Mesenchymal stem cell (in vitro differentiated cells and primary cell): ENCODE data around the gene CAND2.

Source experiments
- DNase-seq: peaks from one replicate; pipeline ENCODE4 v3.0.0-alpha.2; 2013
- H2AFZ ChIP-seq: one replicate; pipeline ENCODE4 v1.6.1; 2013; ENCODE audit warnings: low read depth, mild to moderate bottlenecking, control low read depth, inconsistent platforms, low read length, moderate library complexity
- H2AK5ac ChIP-seq: 2 replicates; pipeline ENCODE4 v1.6.1; 2013; ENCODE audit warnings: low read length, moderate library complexity, mild to moderate bottlenecking, inconsistent platforms; ENCODE audit not compliant: severe bottlenecking
- H2BK120ac ChIP-seq: one replicate; pipeline ENCODE4 v1.6.1; 2013; ENCODE audit warnings: low read depth, mild to moderate bottlenecking, inconsistent platforms, low read length, moderate library complexity
- H2BK12ac ChIP-seq, 2 experiments: one replicate each; pipeline ENCODE4 v1.6.1; 2013; ENCODE audit warnings: inconsistent platforms in 2 of 2, low read length in 2 of 2, mild to moderate bottlenecking in 2 of 2, moderate library complexity in 2 of 2, control low read depth in 1 of 2
- H2BK15ac ChIP-seq: one replicate; pipeline ENCODE4 v1.6.1; 2013; ENCODE audit warnings: mild to moderate bottlenecking, low read depth, inconsistent platforms; ENCODE audit not compliant: poor library complexity, severe bottlenecking
- H2BK5ac ChIP-seq: 2 replicates; pipeline ENCODE4 v1.6.1; 2013; ENCODE audit warnings: low read depth, mild to moderate bottlenecking, low read length, control low read depth, inconsistent platforms; ENCODE audit not compliant: poor library complexity, severe bottlenecking
- H3K14ac ChIP-seq, 2 experiments: one replicate each; pipeline ENCODE4 v1.6.1; 2013; ENCODE audit warnings: inconsistent platforms in 2 of 2, low read length in 2 of 2, control low read depth in 1 of 2, mild to moderate bottlenecking in 1 of 2, moderate library complexity in 1 of 2
- H3K18ac ChIP-seq, 2 experiments: one replicate each; pipeline ENCODE4 v1.6.1; 2013; ENCODE audit warnings: inconsistent platforms in 2 of 2, low read length in 2 of 2, control low read depth in 1 of 2, low read depth in 1 of 2, mild to moderate bottlenecking in 1 of 2
- H3K23ac ChIP-seq, 2 experiments: one replicate each; pipeline ENCODE4 v1.6.1; 2013; ENCODE audit warnings: inconsistent platforms in 2 of 2, low read length in 2 of 2, mild to moderate bottlenecking in 2 of 2, moderate library complexity in 2 of 2, control low read depth in 1 of 2
- H3K27ac ChIP-seq: 2 replicates; pipeline ENCODE4 v1.5.1; 2013; ENCODE audit warnings: mild to moderate bottlenecking, moderate library complexity, low read length, control low read depth, inconsistent platforms; ENCODE audit not compliant: poor library complexity, severe bottlenecking
- H3K27me3 ChIP-seq, 2 experiments: 2 replicates each; pipeline versions ENCODE4 v1.6.1 to v1.7.0; 2013; ENCODE audit warnings: low read length in 2 of 2, mild to moderate bottlenecking in 2 of 2, moderate library complexity in 2 of 2, control low read depth in 1 of 2, inconsistent platforms in 1 of 2; ENCODE audit not compliant: control insufficient read depth in 1 of 2, insufficient read depth in 1 of 2
- H3K36me3 ChIP-seq, 2 experiments: 2 replicates each; pipeline versions ENCODE4 v1.6.1 to v1.7.0; 2013; ENCODE audit warnings: low read length in 2 of 2, control low read depth in 1 of 2, inconsistent platforms in 1 of 2, low read depth in 1 of 2, mild to moderate bottlenecking in 1 of 2; ENCODE audit not compliant: insufficient read depth in 2 of 2, control insufficient read depth in 1 of 2
- H3K4ac ChIP-seq, 2 experiments: one replicate each; pipeline ENCODE4 v1.6.1; 2013; ENCODE audit warnings: inconsistent platforms in 2 of 2, low read length in 2 of 2, mild to moderate bottlenecking in 2 of 2, moderate library complexity in 2 of 2, control low read depth in 1 of 2, low read depth in 1 of 2
- H3K4me1 ChIP-seq: 2 replicates; pipeline ENCODE4 v1.6.1; 2013; ENCODE audit warnings: low read depth, low read length, control low read depth; ENCODE audit not compliant: control insufficient read depth, insufficient read depth
- H3K4me2 ChIP-seq: 2 replicates; pipeline ENCODE4 v1.6.1; 2013; ENCODE audit warnings: low read length, mild to moderate bottlenecking, inconsistent platforms; ENCODE audit not compliant: poor library complexity, severe bottlenecking
- H3K4me3 ChIP-seq, 2 experiments: 2 replicates each; pipeline versions ENCODE4 v1.5.1 to v1.7.0; 2013; ENCODE audit warnings: low read length in 2 of 2, mild to moderate bottlenecking in 2 of 2, control low read depth in 1 of 2, low read depth in 1 of 2; ENCODE audit not compliant: insufficient read depth in 1 of 2
- H3K79me1 ChIP-seq: replicated peaks from 2 replicates; pipeline ENCODE4 v1.6.1; 2013; ENCODE audit warnings: mild to moderate bottlenecking, control low read depth, low read length, inconsistent platforms; ENCODE audit not compliant: poor library complexity, severe bottlenecking
- H3K9ac ChIP-seq: 2 replicates; pipeline ENCODE4 v1.7.0; 2013; ENCODE audit warnings: mild to moderate bottlenecking, low read length, moderate library complexity
- H3K9me3 ChIP-seq: 2 replicates; pipeline ENCODE4 v1.7.0; 2013; ENCODE audit warnings: mild to moderate bottlenecking, low read length; ENCODE audit not compliant: control insufficient read depth
- H4K8ac ChIP-seq: one replicate; pipeline ENCODE4 v1.6.1; 2013; ENCODE audit warnings: inconsistent platforms, mild to moderate bottlenecking, low read length, moderate library complexity
- H4K91ac ChIP-seq: one replicate; pipeline ENCODE4 v1.6.1; 2013; ENCODE audit warnings: mild to moderate bottlenecking, low read length, inconsistent platforms
- WGBS: methylation state at CpG from one replicate; pipeline ENCODE4 v1.1.7; 2013; ENCODE audit warnings: mixed read lengths; 5-methylcytosine and 5-hydroxymethylcytosine counted together

The CAND2 gene

GRCh38 chr3:12764171-12764776 is 32.2 kb upstream of the CAND2 start:
- H3K14ac ChIP-seq, result no peak overlapping the region
- no peak overlapping the region for H2BK15ac ChIP-seq
- no peak overlapping the region for H3K4ac ChIP-seq
- no peaks in the 10 kb centered on the region for H3K9me3 ChIP-seq
- no peak overlapping the region for H4K8ac ChIP-seq
- no peak overlapping the region for H3K27ac ChIP-seq
- no peaks in the 10 kb centered on the region for H3K36me3 ChIP-seq
- no peak overlapping the region for H2AFZ ChIP-seq
- no peak overlapping the region for H3K18ac ChIP-seq
- DNase-seq, result no peak
- H3K23ac ChIP-seq, result no peak overlapping the region
- H3K4me3 ChIP-seq, result no peak overlapping the region
- H2BK120ac ChIP-seq, result no peak overlapping the region
- H3K4me1 ChIP-seq, result peaks cover 30% of the 10 kb centered on the region
- peak overlapping the region; percentile 1 for H2AK5ac ChIP-seq
- no peak overlapping the region for H2BK12ac ChIP-seq
- H4K91ac ChIP-seq, result no peak overlapping the region
- no peaks in the 10 kb centered on the region for H3K79me1 ChIP-seq
- no peak overlapping the region for H3K4me2 ChIP-seq
- no peak overlapping the region for H2BK5ac ChIP-seq
- no peak overlapping the region for H3K9ac ChIP-seq
- peaks cover 0 to 14% of the 10 kb centered on the region in 2 experiments for H3K27me3 ChIP-seq
- 75% methylated on average over 5 of the region's 8 CpGs for WGBS

- Histone ChIP-seq H2BK5ac (no peak overlapping the region), H3K27me3 (peaks cover 0 to 16% of the 10 kb centered on the region in 2 experiments), H3K4me3 (no peak overlapping the region), H4K91ac (no peak overlapping the region), H3K9ac (no peak overlapping the region), H2BK15ac (no peak overlapping the region), H3K18ac (no peak overlapping the region), H3K4ac (no peak overlapping the region), H3K4me2 (no peak overlapping the region), H3K27ac (no peak overlapping the region), H3K9me3 (no peaks in the 10 kb centered on the region), H2BK12ac (peak overlapping the region in 1 of 2 experiments; percentile 10), H2AK5ac (no peak overlapping the region), H2AFZ (no peak overlapping the region), H4K8ac (no peak overlapping the region), H3K36me3 (no peaks in the 10 kb centered on the region), H3K79me1 (no peaks in the 10 kb centered on the region), H3K14ac (no peak overlapping the region), H3K23ac (no peak overlapping the region), H3K4me1 (peaks cover 15% of the 10 kb centered on the region), H2BK120ac (no peak overlapping the region)
- no peak for DNase-seq
- 74% methylated on average over 3 of the region's 6 CpGs for WGBS
These were observed 29.9 kb upstream of the CAND2 start for GRCh38 chr3:12766541-12766940.

- H2BK5ac ChIP-seq, result no peak overlapping the region
- peak overlapping the region; percentile 32 for H2AFZ ChIP-seq
- no peak overlapping the region for H3K9ac ChIP-seq
- no peak overlapping the region for H3K18ac ChIP-seq
- H3K4me3 ChIP-seq, result no peak overlapping the region
- H3K23ac ChIP-seq, result no peak overlapping the region
- no peak overlapping the region for H3K4ac ChIP-seq
- H3K27me3 ChIP-seq, result peaks cover 0 to 29% of the 10 kb centered on the region in 2 experiments
- DNase-seq, result no peak
- no peak overlapping the region for H3K14ac ChIP-seq
- H3K9me3 ChIP-seq, result no peaks in the 10 kb centered on the region
- H3K4me1 ChIP-seq, result peaks cover 12% of the 10 kb centered on the region
- H2BK120ac ChIP-seq, result no peak overlapping the region
- no peak overlapping the region for H3K27ac ChIP-seq
- no peaks in the 10 kb centered on the region for H3K79me1 ChIP-seq
- H2BK12ac ChIP-seq, result no peak overlapping the region
- no peak overlapping the region for H2BK15ac ChIP-seq
- no peaks in the 10 kb centered on the region for H3K36me3 ChIP-seq
- WGBS, result 41% methylated on average over 27 of the region's 54 CpGs
- no peak overlapping the region for H2AK5ac ChIP-seq
- H4K8ac ChIP-seq, result no peak overlapping the region
- peak overlapping the region; percentile 27 for H3K4me2 ChIP-seq
- H4K91ac ChIP-seq, result no peak overlapping the region
These were observed 27.6 kb upstream of the CAND2 start for GRCh38 chr3:12768579-12769527.

- H3K36me3 ChIP-seq, result no peaks in the 10 kb centered on the region
- DNase-seq, result no peak
- no peak overlapping the region for H4K8ac ChIP-seq
- no peak overlapping the region for H4K91ac ChIP-seq
- no peak overlapping the region for H3K27ac ChIP-seq
- H3K4me3 ChIP-seq, result no peak overlapping the region
- H3K9me3 ChIP-seq, result peaks cover 7% of the 10 kb centered on the region
- no peaks in the 10 kb centered on the region for H3K79me1 ChIP-seq
- no peak overlapping the region for H3K9ac ChIP-seq
- WGBS, result 82% methylated on average over 1 of the region's 2 CpGs
- H2BK120ac ChIP-seq, result no peak overlapping the region
- peaks cover 0 to 37% of the 10 kb centered on the region in 2 experiments for H3K27me3 ChIP-seq
- no peak overlapping the region for H2AFZ ChIP-seq
- no peak overlapping the region for H2BK5ac ChIP-seq
- no peak overlapping the region for H3K4me2 ChIP-seq
- no peak overlapping the region for H2BK15ac ChIP-seq
- no peak overlapping the region for H3K18ac ChIP-seq
- H3K14ac ChIP-seq, result no peak overlapping the region
- H3K4me1 ChIP-seq, result peaks cover 12% of the 10 kb centered on the region
- H3K23ac ChIP-seq, result no peak overlapping the region
- no peak overlapping the region for H3K4ac ChIP-seq
- H2BK12ac ChIP-seq, result no peak overlapping the region
- H2AK5ac ChIP-seq, result no peak overlapping the region
These were observed 26.7 kb upstream of the CAND2 start for GRCh38 chr3:12769761-12770160.
